ENCODE measurements around the gene ABCC9. TPM values are rescaled to one million over a fixed set of nuclear protein-coding genes. Genes with fewer than 3 reads are reported as not detected.

Gene ABCC9
- total RNA-seq, 1 donor from 2014 or later: 19.8 TPM

GRCh38 chr12:21837847-21838246 is 103.4 kb downstream of the ABCC9 start:
- H3K4me3 ChIP-seq: no peak overlapping the region
- no peaks in the 10 kb centered on the region for H3K9me3 ChIP-seq
- no peak for TF ChIP-seq CTCF (IDR thresholded peaks at IDR 0.05)
- no peaks in the 10 kb centered on the region for H3K27me3 ChIP-seq
- intact Hi-C loops (cut with DNase I): no loop called here
- H3K27ac ChIP-seq: no peak overlapping the region
- DNase-seq (ENCODE audit: low spot score in 2 of 2): no peak
- no peaks in the 10 kb centered on the region for H3K4me1 ChIP-seq
- H3K36me3 ChIP-seq: no peaks in the 10 kb centered on the region

- Histone ChIP-seq H3K27ac (peak overlapping the region in 1 of 2 donors; percentile 34), H3K4me1 (peaks cover 0 to 4% of the 10 kb centered on the region in 2 donors), H3K4me3 (no peak overlapping the region), H3K9me3 (no peaks in the 10 kb centered on the region), H3K36me3 (no peaks in the 10 kb centered on the region), H3K27me3 (no peaks in the 10 kb centered on the region)
- no peak for TF ChIP-seq CTCF (IDR thresholded peaks at IDR 0.05)
- intact Hi-C loops (cut with DNase I): no loop called here
- DNase-seq (ENCODE audit: low spot score in 2 of 2): no peak
These were observed 109.4 kb downstream of the ABCC9 start for GRCh38 chr12:21831791-21832344.

GRCh38 chr12:21828779-21829178 is 112.4 kb downstream of the ABCC9 start:
- H3K27ac ChIP-seq: peak overlapping the region; percentile 20 to 38
- H3K4me1 ChIP-seq: peaks cover 0 to 4% of the 10 kb centered on the region in 2 donors
- TF ChIP-seq CTCF (IDR thresholded peaks at IDR 0.05): no peak
- H3K9me3 ChIP-seq: no peaks in the 10 kb centered on the region
- no peaks in the 10 kb centered on the region for H3K27me3 ChIP-seq
- no peak for DNase-seq (ENCODE audit: low spot score in 2 of 2)
- H3K36me3 ChIP-seq: no peaks in the 10 kb centered on the region
- intact Hi-C loops (cut with DNase I): loop anchor here (5.0 kb wide), 2 partner anchors 56 to 114 kb away; partner anchors contain the start of genes ABCC9 and KCNJ8
- peak overlapping the region in 1 of 2 donors; percentile 42 for H3K4me3 ChIP-seq

GRCh38 chr12:21828136-21828775 is 113.0 kb downstream of the ABCC9 start:
- Histone ChIP-seq H3K27me3 (no peaks in the 10 kb centered on the region), H3K27ac (peak overlapping the region; percentile 20 to 38), H3K4me1 (peaks cover 0 to 4% of the 10 kb centered on the region in 2 donors), H3K36me3 (no peaks in the 10 kb centered on the region), H3K9me3 (no peaks in the 10 kb centered on the region), H3K4me3 (peak overlapping the region in 1 of 2 donors; percentile 42)
- intact Hi-C loops (cut with DNase I): loop anchor here (5.0 kb wide), 2 partner anchors 56 to 114 kb away; partner anchors contain the start of genes ABCC9 and KCNJ8
- no peak for TF ChIP-seq CTCF (IDR thresholded peaks at IDR 0.05)
- peak in 1 of 2 donors; percentile 63 for DNase-seq (ENCODE audit: low spot score in 2 of 2)

- no peak overlapping the region for H3K27ac ChIP-seq
- intact Hi-C loops (cut with DNase I): loop anchor here (5.0 kb wide), 2 partner anchors 55 to 115 kb away; partner anchors contain the start of genes ABCC9 and KCNJ8
- H3K9me3 ChIP-seq: no peaks in the 10 kb centered on the region
These were observed 114.1 kb downstream of the ABCC9 start for GRCh38 chr12:21827083-21827482.

More at GRCh38 chr12:21827083-21827482, 114.1 kb downstream of the ABCC9 start:
- no peak for DNase-seq (ENCODE audit: low spot score in 2 of 2)
- no peak for TF ChIP-seq CTCF (IDR thresholded peaks at IDR 0.05)
- no peak overlapping the region for H3K4me3 ChIP-seq
- H3K36me3 ChIP-seq: no peaks in the 10 kb centered on the region
- H3K4me1 ChIP-seq: peaks cover 0 to 4% of the 10 kb centered on the region in 2 donors
- no peaks in the 10 kb centered on the region for H3K27me3 ChIP-seq
